HUES6 (cell line): ENCODE results near the gene ANKRD2.
"Not testable (repeated sequence)": the region's sequence is repeated elsewhere in the genome, so short reads cannot be mapped to it uniquely, and the experiment has no call there.

ENCODE experiments used
- H3K27ac ChIP-seq: 2 replicates; pipeline ENCODE4 v1.7.0; 2013; ENCODE audit warnings: low read depth, mild to moderate bottlenecking, low read length, inconsistent platforms
- H3K27me3 ChIP-seq: 2 replicates; pipeline ENCODE4 v1.6.1; 2013; ENCODE audit warnings: low read length; ENCODE audit not compliant: control insufficient read depth, insufficient read depth
- H3K36me3 ChIP-seq: 2 replicates; pipeline ENCODE4 v1.6.1; 2013; ENCODE audit warnings: low read length; ENCODE audit not compliant: control insufficient read depth, insufficient read depth
- H3K4me1 ChIP-seq: 2 replicates; pipeline ENCODE4 v1.6.1; 2013; ENCODE audit warnings: low read length; ENCODE audit not compliant: control insufficient read depth, insufficient read depth
- H3K4me3 ChIP-seq: 2 replicates; pipeline ENCODE4 v1.5.1; 2013; ENCODE audit warnings: low read depth, low read length
- H3K9ac ChIP-seq: one replicate; pipeline ENCODE4 v1.6.1; 2013; ENCODE audit warnings: mild to moderate bottlenecking, low read length
- H3K9me3 ChIP-seq: 2 replicates; pipeline ENCODE4 v1.6.1; 2013; ENCODE audit warnings: low read depth, low read length; ENCODE audit not compliant: control insufficient read depth, insufficient read depth

ANKRD2 gene

DNA sequence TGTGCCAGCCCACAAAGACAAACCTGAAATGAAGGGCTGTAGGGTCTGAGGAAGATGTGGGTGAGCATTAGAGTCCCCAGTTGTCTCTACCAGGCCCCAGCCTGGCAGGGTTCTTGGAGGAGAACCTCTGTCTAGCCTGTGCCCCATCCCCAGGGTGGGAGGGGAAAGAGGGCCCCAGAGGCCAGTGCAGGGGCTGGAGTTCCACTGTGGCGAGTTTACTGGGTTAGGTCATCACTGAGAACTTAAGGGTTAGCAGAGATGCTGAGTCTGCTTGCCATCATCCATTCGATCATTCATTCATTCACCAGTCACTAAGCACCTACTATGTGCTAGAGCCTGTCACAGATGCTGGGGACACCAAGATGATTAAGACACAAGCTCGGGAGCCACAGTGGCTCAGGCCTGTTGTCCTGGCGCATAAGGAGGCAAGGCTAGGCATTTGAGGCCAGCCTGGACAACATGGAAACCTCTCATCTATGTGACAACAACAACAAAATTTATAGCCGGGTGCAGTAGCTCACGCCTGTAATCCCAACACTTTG, 2.6 kb downstream of the ANKRD2 start:
- H3K27ac ChIP-seq: no peak overlapping the region
- peaks cover 9% of the 10 kb centered on the region; the same call in 1 of the 2 replicates for H3K36me3 ChIP-seq
- H3K9ac ChIP-seq: peak overlapping the region; percentile 48
- H3K9me3 ChIP-seq: no peaks in the 10 kb centered on the region
- no peak overlapping the region for H3K4me3 ChIP-seq
- peaks cover 16% of the 10 kb centered on the region for H3K4me1 ChIP-seq
- H3K27me3 ChIP-seq: no peaks in the 10 kb centered on the region

DNA sequence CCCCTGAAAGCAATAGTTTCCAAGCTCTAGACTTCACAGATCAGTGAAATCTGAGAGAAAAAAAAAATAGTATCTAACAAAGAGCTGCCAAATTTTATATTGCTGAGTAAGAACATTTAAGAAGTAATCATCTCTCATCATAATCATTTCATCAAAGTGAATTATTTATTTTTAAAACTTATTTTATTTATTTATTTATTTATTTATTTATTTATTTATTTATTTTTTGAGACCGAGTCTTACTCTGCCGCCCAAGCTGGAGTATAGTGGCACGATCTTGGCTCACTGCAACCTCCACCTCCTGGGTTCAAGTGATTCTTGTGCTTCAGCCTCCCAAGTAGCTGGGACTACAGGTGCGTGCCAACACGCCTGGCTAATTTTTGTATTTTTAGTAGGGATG, 3.9 kb downstream of the ANKRD2 start:
- H3K27me3 ChIP-seq, H3K27ac ChIP-seq, H3K9ac ChIP-seq, H3K4me3 ChIP-seq, H3K36me3 ChIP-seq, H3K9me3 ChIP-seq: not testable (repeated sequence)
- H3K4me1 ChIP-seq: peaks cover 16% of the 10 kb centered on the region

DNA sequence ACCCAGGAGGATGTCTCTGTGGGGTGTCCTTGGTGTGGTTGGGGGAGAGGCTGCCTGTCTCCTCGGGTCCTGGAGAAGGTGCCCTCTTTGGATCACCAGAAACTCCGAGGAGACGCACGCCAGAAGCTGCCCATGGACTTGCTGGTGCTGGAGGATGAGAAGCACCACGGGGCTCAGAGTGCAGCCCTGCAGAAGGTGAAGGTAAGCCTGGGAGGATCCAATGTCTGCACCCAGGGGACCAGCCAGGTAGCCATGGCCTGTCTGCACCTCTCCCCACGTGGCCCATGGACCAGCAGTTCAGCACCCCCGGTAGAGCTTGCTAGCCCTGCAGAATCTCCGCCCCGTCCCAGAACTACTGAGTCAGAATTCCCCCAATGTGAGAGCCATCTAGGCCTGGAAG, 5.1 kb downstream of the ANKRD2 start:
- Histone ChIP-seq H3K9ac (no peak overlapping the region), H3K27ac (no peak overlapping the region)

DNA sequence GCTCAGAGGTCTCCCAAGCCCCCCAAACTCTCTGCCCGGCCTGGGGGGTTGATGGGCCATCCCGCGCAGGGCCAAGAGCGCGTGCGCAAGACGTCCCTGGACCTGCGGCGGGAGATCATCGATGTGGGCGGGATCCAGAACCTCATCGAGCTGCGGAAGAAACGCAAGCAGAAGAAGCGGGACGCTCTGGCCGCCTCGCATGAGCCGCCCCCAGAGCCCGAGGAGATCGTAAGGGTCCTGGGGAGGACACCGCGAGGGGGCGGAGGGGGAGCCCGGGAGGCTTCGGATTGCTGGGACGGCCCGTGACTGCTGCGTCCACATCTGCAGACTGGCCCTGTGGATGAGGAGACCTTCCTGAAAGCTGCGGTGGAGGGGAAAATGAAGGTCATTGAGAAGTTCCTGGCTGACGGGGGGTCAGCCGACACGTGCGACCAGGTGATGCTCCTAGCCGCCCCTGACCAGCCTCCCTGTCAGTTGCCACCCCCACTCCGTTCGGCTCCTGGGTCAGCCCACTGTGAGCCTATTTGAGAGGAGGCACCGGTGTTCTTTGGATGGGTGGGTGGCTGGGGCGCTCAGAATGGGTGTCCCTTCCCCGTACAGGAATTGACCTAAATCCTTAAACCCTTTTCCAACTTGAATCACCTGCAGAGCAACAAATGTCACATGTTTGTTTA, 5.7 kb downstream of the ANKRD2 start:
- Histone ChIP-seq H3K27ac (no peak overlapping the region), H3K9ac (no peak overlapping the region), H3K4me3 (no peak overlapping the region)

More for the DNA sequence above, 5.1 kb downstream of the ANKRD2 start:
- H3K4me3 ChIP-seq: no peak overlapping the region
- H3K36me3 ChIP-seq: no peaks in the 10 kb centered on the region
- no peaks in the 10 kb centered on the region for H3K9me3 ChIP-seq
- H3K27me3 ChIP-seq: no peaks in the 10 kb centered on the region
- H3K4me1 ChIP-seq: peaks cover 12% of the 10 kb centered on the region

DNA sequence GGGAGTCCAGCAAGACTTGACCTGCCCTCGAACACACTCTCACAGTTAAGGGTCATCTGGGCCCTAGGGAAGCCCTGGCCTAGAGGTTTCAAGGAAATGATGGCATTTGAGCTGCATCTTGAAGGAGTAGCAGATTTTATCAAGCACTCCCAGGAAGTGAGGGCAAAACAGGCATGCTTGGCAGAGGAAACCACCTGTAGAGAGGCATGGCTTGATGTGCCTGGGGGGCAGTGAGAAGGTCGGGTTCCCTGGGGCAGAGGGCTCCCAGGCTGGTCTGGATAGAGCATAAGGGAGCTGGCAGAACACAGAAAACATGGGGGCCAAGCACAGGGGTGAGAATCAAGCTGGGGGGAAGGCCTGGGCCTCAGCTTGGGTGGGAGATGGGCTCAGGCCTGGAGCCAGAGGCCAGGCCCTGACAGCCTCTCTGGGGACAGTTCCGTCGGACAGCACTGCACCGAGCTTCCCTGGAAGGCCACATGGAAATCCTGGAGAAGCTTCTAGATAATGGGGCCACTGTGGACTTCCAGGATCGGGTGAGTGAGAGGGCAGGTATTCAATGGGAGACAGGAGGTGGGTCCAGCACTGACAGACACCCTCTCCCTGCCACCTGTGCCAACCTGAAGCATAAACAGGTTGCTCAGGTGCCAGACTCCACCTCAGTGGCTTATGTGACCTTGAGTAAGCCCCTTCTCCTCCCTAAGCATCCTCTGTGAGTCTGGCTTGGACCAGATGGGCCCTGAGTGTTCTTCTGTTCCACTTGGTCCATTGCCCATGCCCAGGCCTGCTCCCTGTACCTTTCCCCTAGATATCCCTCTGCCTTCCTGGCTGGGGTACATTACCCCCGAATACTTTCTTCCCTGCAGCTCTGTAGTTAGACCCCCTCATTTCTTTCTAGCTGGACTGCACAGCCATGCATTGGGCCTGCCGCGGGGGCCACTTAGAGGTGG, 8.1 kb downstream of the ANKRD2 start:
- Histone ChIP-seq H3K4me3 (no peak overlapping the region), H3K9ac (no peak overlapping the region), H3K27ac (no peak overlapping the region), H3K36me3 (no peaks in the 10 kb centered on the region), H3K9me3 (no peaks in the 10 kb centered on the region), H3K27me3 (no peaks in the 10 kb centered on the region), H3K4me1 (peaks cover 7% of the 10 kb centered on the region; the same call in 1 of the 2 replicates)

More for the DNA sequence above, 5.7 kb downstream of the ANKRD2 start:
- Histone ChIP-seq H3K27me3 (no peaks in the 10 kb centered on the region), H3K36me3 (no peaks in the 10 kb centered on the region), H3K9me3 (no peaks in the 10 kb centered on the region), H3K4me1 (peaks cover 9% of the 10 kb centered on the region)

DNA sequence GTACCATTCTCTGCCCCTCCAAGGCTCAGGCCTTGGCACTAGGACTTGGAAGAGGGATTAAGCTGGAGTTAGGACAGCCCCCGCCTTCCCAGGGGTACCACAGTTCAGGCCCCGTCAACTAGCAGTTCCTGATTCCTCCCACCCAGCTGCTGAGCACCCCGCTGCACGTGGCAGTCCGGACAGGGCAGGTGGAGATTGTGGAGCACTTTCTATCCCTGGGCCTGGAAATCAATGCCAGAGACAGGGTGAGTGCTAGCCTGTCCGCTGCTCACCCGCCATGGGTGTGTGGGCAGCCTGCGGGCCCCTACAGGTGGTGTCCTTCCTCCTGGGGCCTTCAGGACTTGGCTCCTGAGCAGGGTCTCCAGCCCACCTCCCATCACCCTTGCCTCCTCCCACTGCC, 9.6 kb downstream of the ANKRD2 start:
- Histone ChIP-seq H3K4me1 (peaks cover 7% of the 10 kb centered on the region; the same call in 1 of the 2 replicates), H3K27ac (no peak overlapping the region), H3K4me3 (no peak overlapping the region), H3K36me3 (no peaks in the 10 kb centered on the region), H3K9ac (no peak overlapping the region), H3K9me3 (no peaks in the 10 kb centered on the region), H3K27me3 (no peaks in the 10 kb centered on the region)

DNA sequence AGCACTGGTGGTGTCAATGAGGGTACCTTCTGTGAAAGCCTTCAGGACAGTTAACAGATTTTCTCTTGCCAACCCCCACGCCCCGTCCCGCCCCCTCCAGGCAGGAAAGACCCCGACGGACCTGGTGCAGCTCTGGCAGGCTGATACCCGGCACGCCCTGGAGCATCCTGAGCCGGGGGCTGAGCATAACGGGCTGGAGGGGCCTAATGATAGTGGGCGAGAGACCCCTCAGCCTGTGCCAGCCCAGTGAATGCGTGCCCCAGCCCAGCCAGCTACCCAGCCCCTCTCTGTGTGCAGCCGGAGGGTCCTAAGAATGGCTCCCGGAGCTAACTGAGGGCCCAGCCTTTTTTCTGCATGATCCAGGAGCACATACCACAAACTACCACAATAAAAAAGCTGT, 10.9 kb downstream of the ANKRD2 start:
- Histone ChIP-seq H3K9ac (no peak overlapping the region), H3K9me3 (no peaks in the 10 kb centered on the region), H3K27ac (no peak overlapping the region), H3K4me1 (peaks cover 7% of the 10 kb centered on the region; the same call in 1 of the 2 replicates), H3K4me3 (no peak overlapping the region), H3K27me3 (no peaks in the 10 kb centered on the region), H3K36me3 (no peaks in the 10 kb centered on the region)

DNA sequence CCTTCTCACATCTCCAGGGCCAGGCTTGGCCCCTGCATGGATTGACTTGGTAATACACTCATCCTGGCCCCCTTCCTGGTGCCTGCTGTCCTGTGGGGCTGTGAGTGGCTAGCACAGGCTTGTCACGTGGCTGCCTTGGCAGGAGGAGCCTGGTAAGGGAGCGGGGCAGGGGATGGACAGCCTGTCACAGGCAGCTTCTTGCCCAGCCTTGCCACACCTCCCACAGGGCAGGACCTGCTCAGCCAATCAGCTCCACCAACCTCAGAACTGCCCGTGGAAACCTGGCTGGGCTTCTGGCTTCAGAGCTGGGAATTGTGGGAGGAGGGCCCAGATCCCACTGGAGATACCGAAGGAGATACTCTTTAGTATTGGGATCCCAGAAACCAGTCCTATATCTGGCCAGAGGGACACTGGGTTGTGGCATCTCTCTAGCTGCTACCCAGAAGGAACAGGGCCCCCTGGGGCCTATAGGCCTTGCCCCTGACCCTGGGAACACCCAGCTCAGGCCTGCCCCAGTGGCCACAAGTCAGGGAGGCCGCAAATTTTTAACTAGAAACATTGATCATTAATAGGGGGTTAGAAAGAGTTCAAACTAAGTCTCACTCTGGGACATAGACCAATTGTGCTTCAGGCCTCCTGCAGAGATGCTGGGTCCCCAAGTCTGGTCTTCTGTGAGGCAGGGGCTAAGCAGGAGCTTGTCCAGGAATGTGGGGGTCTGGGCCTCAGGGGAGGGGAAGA, 11.7 kb downstream of the ANKRD2 start, which contains the start of gene HOGA1:
TSS of gene HOGA1 (plus strand) at position 330 of the 738 bp plus-strand sequence. CDS start at position 645, 315 bp downstream.
- H3K9me3 ChIP-seq: no peaks in the 10 kb centered on the region

DNA sequence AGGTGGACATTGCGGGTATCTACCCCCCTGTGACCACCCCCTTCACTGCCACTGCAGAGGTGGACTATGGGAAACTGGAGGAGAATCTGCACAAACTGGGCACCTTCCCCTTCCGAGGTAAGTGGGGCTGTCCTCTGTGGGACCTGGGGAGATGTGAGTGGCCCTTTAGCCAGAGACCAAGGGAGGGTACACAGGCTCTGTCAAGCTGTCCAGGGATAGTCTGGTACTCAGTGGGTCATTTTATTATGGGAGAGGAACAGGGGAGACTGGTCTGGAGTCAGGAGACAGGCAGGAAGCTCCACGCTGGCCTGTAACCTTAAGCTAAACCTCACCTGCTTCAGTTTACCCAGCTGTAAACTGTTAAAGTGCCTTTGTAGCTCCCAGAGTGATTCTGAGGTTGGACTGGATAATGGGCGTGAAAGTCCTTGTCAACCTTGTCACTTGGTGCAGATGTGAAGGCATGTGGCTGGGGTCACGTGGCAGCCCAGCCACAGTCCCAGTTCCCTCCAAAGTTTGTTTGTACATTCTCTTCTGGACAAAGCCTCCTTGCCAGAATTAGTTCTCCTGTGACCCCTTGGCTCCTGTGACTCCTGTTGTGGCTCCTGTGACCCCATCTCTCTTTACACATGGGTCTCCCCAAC, 12.3 kb downstream of the ANKRD2 start:
- H3K4me3 ChIP-seq: no peak overlapping the region
- H3K36me3 ChIP-seq: no peaks in the 10 kb centered on the region
- no peaks in the 10 kb centered on the region for H3K9me3 ChIP-seq
- no peak overlapping the region for H3K27ac ChIP-seq
- no peak overlapping the region for H3K9ac ChIP-seq
- H3K4me1 ChIP-seq: peaks cover 7% of the 10 kb centered on the region; the same call in 1 of the 2 replicates
- H3K27me3 ChIP-seq: no peaks in the 10 kb centered on the region

More for the DNA sequence above, 11.7 kb downstream of the ANKRD2 start, which contains the start of gene HOGA1:
- Histone ChIP-seq H3K9ac (no peak within 1 kb of the TSS), H3K36me3 (no peaks in the 10 kb centered on the region), H3K4me1 (peaks cover 7% of the 10 kb centered on the region; the same call in 1 of the 2 replicates), H3K4me3 (no peak within 1 kb of the TSS), H3K27ac (no peak within 1 kb of the TSS), H3K27me3 (no peaks in the 10 kb centered on the region)

DNA sequence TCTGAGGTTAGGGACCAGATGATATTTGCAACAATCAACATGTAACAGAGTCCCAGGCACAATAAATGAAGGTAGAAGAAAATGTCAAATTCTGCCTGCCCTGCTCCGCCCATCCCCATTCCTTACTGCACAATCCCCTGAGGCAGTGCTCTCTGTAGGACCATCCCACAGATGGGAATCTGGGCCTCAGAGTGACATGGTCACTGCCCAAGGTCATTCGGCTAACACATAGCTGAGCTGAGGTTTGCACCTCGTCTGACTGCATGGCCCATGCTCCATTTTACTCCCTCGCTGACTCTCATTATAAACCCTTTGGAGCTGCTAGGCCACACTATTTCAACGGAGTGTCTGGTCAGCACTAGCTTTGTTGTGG, 12.8 kb downstream of the ANKRD2 start:
- H3K27ac ChIP-seq: no peak overlapping the region
- no peaks in the 10 kb centered on the region for H3K27me3 ChIP-seq
- H3K9ac ChIP-seq: no peak overlapping the region
- no peaks in the 10 kb centered on the region for H3K36me3 ChIP-seq
- H3K9me3 ChIP-seq: no peaks in the 10 kb centered on the region
- peaks cover 7% of the 10 kb centered on the region; the same call in 1 of the 2 replicates for H3K4me1 ChIP-seq
- no peak overlapping the region for H3K4me3 ChIP-seq
